HG02970 (cell line): ENCODE data around the gene SLC39A11.
"Not testable (repeated sequence)": the region's sequence is repeated elsewhere in the genome, so short reads cannot be mapped to it uniquely, and the experiment has no call there.

Source experiments
- ATAC-seq: cut with Tn5 transposase; IDR thresholded peaks from one replicate; pipeline ENCODE4 v1.9.1; 2021; ENCODE audit warnings: mild to moderate bottlenecking, moderate library complexity, moderate number of reproducible peaks; ENCODE audit not compliant: unreplicated experiment, low FRiP score

The SLC39A11 gene

DNA sequence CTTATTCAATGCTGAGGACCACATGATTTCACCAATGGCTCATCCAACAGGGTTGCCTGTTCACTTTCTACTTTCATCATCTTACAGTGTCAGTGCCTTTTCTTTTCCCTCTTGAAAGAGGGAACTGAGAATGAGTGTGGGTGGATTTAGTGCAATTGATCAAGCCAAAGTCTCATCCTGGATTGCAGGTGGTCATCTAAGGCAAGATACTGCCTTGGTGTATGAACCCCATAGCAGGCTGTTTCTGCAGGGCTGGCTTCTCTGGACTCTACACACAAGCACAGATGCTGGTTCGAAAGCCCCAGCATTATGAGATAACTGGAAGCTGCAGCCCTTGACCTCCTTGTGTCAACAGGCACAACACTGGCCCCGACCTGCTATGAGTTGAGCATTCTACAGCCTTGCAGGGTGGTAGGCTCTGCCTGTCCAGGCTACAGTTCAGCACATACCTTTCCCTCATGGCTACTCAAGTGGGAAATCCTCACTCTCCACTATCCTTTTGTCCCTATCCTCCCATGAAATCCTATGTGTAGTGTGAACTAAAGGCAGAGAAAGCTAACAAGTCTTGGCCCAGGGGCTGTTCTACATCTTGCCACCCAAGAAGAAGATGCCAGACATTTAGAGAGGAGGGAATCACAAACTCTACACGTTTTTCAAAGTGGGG lies 358.7 kb downstream of the SLC39A11 start:
- ATAC-seq: no peak

DNA sequence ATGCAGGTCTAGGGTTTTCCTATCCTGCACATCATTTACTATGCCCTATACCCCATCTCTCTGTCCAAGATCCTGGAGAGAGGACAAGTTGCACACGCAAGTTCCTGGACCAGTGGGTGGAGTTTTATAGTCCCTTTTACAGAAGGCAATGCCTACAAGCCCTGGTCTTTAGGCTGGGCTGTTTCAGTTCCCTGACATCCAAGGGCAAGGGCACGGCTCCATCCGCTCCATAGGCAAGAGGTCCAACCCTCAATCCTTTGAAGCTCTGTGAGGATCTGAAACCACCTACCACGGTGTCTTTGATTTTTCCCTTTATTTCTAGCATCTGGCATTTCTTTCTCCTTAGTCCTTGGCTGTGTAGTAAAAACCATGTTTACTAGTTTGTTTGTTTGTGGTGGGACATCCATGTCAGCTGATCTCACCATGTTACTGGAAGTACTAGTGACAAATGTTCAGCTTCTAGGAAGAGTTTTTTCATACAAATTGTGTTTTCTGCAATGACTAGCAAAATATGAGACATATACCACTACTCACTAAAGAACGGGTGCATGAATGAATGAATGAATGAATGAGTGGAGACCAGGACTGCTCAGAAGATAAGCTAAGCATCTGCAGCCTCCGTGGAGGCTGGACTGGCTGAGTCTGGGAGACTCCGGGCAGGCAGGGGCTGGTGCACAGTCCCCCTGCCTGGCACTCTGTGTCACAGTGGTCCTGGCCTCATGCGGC lies 359.4 kb downstream of the SLC39A11 start:
- no peak for ATAC-seq

DNA sequence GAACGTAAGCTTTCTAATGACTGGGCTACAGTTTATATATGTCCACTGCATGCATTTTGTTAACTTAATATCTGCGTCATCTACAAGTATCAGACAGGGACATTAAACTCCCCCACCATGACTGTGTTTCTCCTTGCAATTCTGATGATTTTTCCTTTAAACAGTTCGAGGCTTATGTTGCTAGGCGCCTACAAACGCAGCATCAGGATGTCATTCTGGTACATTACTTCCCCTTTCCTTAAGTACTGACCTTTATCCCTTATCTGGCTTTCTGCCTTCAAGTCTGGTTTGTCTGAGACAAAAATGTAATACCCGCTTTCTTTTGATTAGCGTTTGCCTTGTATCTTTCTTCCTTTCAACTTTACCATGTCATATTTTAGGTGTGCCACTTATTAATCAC lies 362.4 kb downstream of the SLC39A11 start:
- ATAC-seq: no peak

DNA sequence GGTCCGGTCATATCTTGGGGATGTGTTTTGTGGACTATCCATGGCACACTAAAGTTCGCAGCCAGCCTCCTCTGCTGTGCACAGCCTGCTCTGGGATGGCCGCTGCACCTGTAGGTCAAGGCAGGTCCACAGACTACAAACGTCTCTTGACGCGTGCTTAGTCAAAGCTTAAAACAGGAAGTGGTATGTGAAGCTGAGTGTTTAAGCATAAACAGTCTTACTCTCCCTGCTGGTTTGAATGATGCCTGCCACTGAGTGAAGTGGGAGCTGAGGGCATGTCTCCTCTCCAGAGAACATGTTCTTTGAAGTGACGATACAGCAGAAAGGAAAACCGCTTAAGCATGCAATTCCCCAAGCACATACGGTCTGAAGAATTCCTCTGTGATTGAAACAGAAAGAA lies 365.6 kb downstream of the SLC39A11 start:
- ATAC-seq: peak; percentile 74

DNA sequence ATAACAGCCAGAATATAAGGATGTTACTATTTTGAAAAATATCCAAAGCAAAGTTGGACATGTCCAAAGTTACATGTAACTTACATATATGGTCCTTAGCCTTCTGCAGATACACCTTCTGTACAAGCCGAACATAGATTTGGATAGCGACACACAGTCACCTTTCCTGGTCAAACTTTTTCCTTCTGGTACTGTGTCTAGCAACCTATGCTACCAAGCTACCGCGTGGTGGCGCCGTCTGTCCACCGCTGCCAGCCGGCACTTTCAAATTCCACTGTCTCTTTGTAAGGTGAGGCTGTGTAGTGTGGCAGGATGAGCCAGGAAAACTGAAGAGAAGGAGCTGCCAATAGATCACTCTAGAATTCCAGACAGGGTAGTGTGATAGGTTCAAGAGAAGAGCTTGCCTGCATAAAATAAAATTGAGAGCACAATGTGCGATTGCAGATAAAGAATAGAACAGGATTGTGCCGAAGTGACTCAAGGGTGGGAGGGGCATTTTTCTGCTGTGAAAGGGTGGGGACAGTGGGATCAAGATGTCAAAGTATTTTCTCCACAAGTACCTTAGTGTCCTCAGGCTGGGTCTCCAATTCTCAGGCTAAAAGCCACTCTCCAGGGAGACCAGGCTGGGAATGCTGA lies 366.9 kb downstream of the SLC39A11 start:
- ATAC-seq: no peak

DNA sequence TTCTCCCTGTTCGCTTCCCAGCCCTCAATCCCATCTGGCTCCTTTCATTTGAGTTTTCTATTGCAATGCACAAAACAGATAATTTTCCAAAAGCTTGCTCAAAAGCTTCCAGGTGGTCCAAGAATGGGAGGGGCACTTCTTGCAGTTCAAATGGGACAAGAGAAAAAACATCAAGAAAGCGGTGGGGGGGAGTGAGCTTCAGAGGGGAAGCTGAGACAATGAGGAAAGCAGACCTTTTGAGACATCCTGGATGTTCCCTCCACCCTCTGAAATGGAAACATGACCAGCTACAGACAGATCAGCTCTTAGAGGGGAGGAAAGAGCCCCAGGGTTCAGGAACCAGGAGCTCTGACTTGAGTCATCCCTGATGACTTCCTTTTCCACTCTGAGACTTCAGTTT lies 368.2 kb downstream of the SLC39A11 start:
- no peak for ATAC-seq

DNA sequence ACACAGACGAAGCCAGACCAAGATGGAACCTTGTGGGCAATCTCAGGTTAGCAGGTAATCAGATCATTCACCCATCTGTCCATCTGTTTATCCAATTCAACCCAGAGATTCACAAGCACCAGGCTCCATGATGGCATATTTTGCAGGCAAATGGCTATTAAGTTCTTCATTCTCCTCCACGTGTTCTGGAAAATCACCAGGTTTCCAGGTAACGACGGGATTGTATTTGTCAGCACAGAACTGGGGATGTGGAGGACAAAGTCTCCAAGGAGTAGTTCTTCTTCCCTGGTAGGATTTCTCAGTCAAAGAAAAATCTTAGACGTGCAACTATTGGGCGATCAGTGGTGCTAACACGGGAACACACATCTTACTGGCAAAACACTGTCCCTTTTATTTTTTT lies 368.8 kb downstream of the SLC39A11 start:
- ATAC-seq: no peak

DNA sequence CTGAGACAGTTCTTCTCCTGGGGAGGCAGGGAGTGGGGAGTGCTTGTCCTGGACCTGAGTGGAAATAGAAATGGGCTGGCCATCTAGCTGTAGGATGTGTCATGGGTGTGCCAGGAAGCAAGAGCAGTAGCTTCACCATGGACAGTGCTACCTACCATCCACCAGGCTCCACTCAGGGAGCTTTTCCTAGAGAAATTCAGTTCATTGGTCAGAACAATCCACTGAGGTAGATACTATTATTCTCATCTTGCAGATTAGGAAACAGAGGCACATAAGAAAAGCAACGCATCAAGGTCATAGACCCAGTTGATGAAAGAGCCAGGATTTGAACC lies 372.0 kb downstream of the SLC39A11 start:
- no peak for ATAC-seq

DNA sequence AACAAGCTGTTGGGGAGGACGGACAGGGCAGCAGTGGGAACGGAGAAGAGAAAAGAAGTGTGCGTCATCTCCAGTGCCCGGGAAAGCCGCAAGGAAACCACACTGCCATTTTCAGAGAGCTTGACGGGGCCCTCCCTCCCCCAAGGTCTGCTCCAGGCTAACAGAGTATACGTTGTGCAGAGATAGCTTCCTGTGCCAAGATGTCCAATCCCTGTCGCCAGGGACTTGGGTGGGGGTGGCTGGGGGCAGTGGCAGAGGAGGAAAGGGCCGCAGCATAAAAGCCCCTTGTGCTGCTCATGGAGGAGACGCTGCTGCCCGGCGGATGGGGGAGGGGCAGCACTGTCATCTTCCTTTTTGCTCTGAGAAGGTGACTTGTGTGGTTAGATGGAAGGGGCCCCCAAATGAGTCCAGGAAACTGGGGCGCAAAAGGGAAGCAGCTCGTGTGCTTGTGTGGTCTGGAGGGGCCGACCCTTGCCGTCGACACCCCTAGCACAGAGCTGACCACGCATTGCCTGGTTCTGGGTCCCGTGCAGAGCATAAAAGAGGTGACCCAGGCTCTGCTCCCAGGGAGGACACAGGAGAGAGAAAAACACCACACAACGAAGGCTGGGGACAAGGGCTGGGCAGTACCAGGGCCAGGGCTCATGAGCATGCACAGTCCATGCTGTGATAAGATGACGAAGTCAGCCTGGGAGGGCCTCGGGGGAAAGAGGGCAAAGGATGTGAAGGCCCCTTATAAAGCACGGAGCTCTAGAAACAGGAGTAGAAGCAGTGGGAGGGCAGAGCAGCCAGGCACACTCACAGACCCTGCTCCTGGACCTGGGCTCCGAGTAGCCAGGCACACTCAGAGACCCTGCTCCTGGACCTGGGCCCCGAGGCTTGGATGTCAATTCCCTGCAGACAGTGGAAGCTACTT lies 372.7 kb downstream of the SLC39A11 start:
- ATAC-seq: no peak

DNA sequence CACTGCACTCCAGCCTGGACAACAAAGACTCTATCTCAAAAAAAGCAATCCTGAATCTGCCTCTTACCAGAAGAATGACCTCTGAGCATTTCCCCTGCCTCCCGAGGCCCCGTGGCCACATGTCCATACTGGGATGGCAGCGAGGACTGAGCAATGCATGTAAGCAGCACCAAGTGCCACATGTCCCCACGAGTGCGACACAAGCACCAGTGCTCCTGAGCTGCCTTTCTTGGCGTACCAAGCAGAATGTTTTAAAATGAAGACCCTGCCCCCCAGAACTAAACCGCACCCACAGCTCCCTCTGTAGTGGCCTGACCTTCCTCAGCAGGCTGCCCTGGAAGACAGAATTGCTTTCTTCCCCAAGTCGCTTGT lies 373.3 kb downstream of the SLC39A11 start:
- no peak for ATAC-seq

DNA sequence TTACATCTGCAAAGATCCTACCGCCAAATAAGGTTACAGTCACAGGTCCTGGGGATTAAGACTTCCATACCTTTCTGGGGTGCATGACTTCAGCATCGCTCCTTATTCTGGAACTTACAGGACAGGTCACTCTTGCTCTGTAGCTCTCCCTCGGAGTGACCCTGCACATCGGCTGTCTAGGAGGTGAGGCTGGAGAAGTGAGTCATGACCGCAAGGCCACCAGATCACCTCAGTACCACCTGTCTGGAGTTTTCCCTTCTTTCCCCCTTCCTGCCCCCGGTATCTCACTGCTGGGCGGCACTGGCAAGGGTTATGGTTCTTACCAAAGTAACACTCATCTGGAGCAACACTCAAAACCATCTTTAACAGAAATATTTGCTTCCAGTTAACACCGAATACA lies 374.8 kb downstream of the SLC39A11 start:
- ATAC-seq: no peak

DNA sequence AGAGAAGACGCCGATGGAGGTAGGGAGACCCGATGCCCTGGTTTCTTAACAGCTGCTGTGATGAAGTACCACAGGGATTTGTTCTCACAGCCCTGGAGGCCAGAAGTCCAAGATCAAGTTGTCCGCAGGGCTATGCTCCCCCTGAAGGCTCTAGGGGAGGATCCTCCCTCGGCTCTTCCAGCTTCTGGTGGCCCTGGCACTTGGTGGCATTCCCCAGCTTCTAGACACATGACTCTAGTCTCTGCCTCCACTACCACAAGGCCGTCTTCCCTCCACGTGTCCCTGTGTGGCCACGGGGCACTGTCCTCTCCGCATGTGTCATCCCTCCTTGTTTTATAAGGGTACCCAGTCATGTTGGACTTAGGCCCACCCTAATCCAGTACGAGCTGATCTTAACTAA lies 375.2 kb downstream of the SLC39A11 start:
- no peak for ATAC-seq

DNA sequence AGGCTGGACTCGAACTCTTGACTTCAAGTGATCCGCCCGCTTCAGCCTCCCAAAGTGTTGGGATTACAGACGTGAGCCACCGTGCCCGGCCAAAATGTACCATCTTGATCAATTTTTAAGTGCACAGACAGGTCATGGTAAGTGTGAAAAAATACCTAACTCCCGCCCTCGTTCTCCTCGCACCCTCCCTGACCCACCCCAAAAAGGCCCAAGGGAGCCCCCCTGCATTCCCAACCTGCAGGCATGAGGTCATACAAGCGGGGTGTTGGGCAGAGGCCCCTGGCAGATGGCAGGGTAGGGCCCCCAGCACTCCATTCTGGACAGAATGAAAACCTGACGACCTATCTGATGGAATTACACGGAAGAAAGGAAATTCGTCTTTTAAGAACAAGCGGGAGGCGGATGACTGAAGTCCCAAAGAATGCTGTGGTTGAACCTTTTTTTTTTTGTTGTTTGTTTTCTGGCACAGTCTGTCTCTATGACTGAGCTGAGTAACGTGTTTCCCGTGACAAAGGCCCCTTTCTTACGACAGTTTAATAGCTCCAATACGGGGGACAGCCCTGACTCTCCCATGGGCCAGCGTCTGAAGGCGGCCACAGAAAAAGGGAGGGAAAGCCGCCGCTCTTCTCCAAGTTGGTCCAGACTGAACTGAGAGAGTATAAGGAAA lies 376.4 kb downstream of the SLC39A11 start:
- ATAC-seq: no peak

DNA sequence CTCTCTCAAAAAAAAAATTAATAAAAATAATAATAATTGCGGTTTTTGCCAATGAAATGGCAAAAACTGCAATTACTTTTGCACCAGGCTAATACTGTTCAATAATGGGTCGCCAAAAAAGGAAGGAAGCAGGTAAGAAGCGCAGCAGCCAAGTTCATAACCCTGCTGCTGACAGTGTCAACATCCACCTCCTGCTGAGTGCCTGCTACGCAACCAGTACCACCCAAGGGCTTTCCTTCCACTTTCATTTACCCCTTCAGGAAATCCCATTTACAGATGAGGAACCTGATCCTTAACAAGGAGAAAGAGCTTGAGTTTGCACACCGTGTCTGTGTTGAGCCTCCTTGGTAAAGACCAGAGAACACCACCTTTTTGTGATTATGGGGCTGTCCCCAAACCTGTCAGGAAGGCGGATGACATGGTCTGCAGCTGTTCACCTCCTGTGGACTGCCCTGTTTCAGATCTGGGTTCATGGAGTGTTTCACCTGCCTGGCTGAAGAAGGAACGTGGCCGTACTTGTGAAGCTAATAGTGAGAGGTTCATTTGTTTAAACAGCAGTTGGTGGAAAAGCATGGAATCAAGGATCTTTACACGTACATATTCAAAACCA lies 378.0 kb downstream of the SLC39A11 start:
- no peak for ATAC-seq

DNA sequence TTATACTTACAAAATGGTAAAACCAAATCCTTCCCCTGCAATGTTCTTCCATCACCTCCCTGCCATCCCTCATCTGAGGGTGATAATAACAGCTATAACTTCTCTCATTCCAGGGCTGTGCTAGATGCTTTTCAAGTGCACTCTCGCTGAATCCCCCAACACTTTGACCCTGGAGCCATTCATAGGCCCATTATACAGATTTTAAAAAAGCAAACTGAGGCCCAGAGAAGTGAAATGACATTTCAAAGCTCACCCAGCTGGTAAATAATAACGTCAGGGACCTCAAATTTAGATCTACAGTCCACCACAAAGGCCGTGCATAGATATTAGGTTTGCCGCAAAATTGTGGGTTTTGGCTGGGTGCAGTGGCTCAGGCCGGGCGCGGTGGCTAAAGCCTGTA lies 378.8 kb downstream of the SLC39A11 start:
- no peak for ATAC-seq

DNA sequence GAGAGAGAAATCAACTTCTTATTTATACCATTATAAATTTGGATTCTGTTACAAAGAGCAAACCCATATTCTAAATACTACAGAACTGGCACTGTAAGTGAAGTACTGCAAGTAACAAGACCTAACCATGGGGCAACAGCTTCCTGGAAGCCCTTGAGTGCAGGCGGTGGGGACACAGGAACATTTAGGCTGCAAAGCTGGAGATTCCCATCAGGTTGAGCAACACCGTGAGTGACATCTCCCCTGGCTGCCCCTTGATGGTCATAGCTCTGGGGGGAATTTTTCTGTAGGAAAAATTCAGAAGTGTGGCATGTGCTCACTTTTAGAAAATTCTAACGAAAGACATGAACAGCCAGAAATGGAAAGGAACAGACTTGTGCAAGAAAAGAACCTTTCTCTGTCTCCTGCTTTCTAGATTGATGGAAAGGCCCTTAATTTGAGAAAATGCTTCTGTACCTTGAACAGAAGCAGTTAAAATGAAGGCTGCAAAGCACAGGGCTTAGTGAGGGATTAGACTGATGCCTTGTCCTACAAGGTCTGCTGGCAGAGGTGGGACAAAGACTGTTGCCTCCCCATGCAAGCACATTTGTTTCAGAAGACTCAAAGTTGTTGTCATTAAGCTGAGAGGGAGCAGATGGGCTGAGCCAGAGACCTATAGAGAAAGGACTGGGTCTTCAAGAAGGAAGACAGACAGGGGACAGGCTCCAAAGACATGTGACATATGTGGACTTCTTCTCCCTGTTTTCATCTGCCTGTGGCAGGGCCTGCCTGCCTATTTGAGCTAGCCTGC lies 380.8 kb downstream of the SLC39A11 start:
- ATAC-seq: no peak

DNA sequence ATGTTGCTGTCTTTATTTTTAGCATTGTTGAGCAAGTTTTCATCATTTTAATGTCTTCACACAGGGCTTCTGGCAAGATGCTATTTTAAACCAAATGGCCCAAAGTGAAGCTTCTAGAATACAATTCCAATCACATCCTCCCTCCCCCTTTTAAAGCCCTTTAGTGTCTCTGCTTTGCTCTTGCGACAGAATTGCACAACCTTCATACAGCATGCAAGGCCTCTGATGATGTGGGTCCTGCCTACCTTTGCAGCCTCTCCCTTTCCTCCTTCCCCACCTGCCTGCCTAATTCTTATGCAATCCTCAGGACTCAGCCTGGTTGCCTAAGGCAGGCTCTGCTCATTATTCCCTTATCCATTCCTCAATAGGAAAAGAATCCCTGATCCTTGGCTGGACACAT lies 381.7 kb downstream of the SLC39A11 start:
- ATAC-seq: no peak

DNA sequence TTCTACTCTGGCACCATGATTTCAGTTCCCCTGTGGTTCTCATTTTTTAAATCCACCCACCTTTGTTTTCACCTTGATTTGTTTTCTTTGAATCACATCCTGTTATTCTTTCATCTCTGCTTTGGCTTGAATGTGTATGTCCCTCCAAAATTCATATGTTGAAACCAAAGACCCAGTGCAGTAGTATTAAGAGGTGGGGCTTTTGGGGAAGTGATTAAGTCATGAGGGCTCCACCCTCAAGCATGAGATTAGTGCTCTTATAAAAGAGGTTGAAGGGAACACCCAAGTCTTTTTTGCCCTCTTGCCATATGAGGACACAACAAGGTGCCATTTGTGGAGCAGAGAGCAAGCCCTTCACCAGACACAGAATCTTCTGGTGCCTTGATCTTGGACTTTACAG lies 382.3 kb downstream of the SLC39A11 start:
- no peak for ATAC-seq

DNA sequence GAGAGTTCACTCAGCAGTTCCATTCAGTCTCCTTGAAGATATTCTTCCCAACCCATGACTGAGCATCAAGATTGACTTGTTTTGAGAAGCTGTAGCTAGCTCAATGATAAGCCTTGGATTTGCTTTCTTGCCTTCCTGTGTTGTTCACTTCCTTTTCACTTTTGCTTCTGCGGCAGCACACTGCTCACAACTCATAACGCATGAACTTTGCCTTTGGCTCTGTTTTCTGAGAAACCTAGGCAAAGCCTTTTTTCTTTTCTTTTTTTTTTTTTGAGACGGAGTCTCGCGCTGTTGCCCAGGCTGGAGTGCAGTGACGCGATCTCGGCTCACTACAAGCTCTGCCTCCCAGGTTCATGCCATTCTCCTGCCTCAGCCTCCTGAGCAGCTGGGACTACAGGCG lies 383.8 kb downstream of the SLC39A11 start:
- not testable (repeated sequence) for ATAC-seq
